Measurements from ENCODE around the gene CHRNA1. TPM values are rescaled to one million over a fixed set of nuclear protein-coding genes. Genes with fewer than 3 reads are reported as not detected.

The CHRNA1 gene
- total RNA-seq, 1 experiment from 2014 or later: not detected

DNA sequence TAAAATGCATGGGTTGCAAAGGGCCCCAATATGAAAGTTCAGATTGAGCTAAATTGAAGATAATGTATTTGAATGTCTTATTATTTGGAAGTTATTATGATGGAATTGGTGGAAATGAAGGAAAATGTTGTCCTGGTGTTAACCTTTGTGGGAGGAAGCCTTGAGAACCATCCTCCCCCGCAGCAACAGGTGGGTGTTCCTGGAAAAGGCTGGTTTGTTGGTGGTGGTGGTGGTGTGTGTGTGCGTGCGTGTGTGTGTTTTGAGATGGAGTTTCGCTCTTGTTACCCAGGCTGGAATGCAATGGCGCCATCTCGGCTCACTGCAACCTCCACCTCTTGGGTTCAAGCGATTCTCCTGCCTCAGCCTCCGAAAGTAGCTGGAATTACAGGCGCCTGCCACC lies 36.2 kb downstream of the CHRNA1 start:
- TF ChIP-seq, protein P1, sequence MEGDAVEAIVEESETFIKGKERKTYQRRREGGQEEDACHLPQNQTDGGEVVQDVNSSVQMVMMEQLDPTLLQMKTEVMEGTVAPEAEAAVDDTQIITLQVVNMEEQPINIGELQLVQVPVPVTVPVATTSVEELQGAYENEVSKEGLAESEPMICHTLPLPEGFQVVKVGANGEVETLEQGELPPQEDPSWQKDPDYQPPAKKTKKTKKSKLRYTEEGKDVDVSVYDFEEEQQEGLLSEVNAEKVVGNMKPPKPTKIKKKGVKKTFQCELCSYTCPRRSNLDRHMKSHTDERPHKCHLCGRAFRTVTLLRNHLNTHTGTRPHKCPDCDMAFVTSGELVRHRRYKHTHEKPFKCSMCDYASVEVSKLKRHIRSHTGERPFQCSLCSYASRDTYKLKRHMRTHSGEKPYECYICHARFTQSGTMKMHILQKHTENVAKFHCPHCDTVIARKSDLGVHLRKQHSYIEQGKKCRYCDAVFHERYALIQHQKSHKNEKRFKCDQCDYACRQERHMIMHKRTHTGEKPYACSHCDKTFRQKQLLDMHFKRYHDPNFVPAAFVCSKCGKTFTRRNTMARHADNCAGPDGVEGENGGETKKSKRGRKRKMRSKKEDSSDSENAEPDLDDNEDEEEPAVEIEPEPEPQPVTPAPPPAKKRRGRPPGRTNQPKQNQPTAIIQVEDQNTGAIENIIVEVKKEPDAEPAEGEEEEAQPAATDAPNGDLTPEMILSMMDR (IDR thresholded peaks at IDR 0.05; ENCODE audit: insufficient read depth in 1 of 2, low read depth in 1 of 2, low read length in 1 of 2, severe bottlenecking in 1 of 2, unreplicated experiment in 1 of 2): no peak
- Mint-ChIP-seq H3K4me1 (ENCODE audit: low read depth, unreplicated experiment) (no peaks in the 10 kb centered on the region), H3K4me3 (ENCODE audit: unreplicated experiment) (no peak overlapping the region), H3K9me3 (ENCODE audit: unreplicated experiment) (no peaks in the 10 kb centered on the region), H3K36me3 (ENCODE audit: insufficient read depth, unreplicated experiment) (no peaks in the 10 kb centered on the region), H3K27ac (ENCODE audit: unreplicated experiment) (no peak overlapping the region), H3K27me3 (ENCODE audit: insufficient read depth, unreplicated experiment) (peaks cover 3% of the 10 kb centered on the region)
- no peak for DNase-seq
- POLR2A ChIA-PET: interaction anchor here (0.6 kb wide), 1 partner anchor 484 kb away, joined by 3 read pairs; no protein-coding TSS in a partner anchor
- H3K36me3 ChIP-seq (ENCODE audit: control insufficient read depth, insufficient read depth, low read length): no peaks in the 10 kb centered on the region
- intact Hi-C loops (cut with micrococcal nuclease; ENCODE audit: unreplicated experiment): no loop called here
- BruUV-seq (replicated peaks): no TSS peak
- CTCF ChIA-PET: no interaction called here
- H3K4me3 ChIP-seq (ENCODE audit: low read depth, low read length): no peak overlapping the region
- H3K4me1 ChIP-seq: no peaks in the 10 kb centered on the region
- no peaks in the 10 kb centered on the region for H3K27me3 ChIP-seq (replicated peaks; ENCODE audit: control insufficient read depth, insufficient read depth, low read length)
- H3K9me3 ChIP-seq: no peaks in the 10 kb centered on the region

DNA sequence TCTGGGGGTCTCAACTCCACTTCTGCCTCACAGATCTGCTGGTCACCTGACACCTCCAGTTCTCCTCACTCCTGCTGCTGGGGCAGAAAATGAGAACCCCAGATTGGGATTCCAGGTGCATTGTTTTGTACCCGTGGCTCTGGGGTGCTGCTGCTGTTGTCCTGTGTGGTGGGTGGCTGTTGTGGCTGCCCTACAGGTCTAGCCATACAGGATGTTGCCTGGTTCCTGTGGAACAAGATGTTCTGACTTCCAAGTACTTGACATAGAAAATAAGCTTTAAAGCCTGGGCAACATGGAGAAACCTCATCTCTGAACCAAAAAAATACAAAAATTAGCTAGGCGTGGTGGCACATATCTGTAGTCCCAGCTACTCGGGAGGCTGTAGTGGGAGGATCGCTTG lies 38.1 kb downstream of the CHRNA1 start:
- Mint-ChIP-seq H3K9me3 (ENCODE audit: unreplicated experiment) (no peaks in the 10 kb centered on the region), H3K36me3 (ENCODE audit: insufficient read depth, unreplicated experiment) (no peaks in the 10 kb centered on the region), H3K27ac (ENCODE audit: unreplicated experiment) (no peak overlapping the region), H3K4me1 (ENCODE audit: low read depth, unreplicated experiment) (no peaks in the 10 kb centered on the region), H3K27me3 (ENCODE audit: insufficient read depth, unreplicated experiment) (peaks cover 3% of the 10 kb centered on the region), H3K4me3 (ENCODE audit: unreplicated experiment) (no peak overlapping the region)
- no peak for DNase-seq
- Histone ChIP-seq H3K4me3 (ENCODE audit: low read depth, low read length) (no peak overlapping the region), H3K4me1 (no peaks in the 10 kb centered on the region), H3K27me3 (replicated peaks; ENCODE audit: control insufficient read depth, insufficient read depth, low read length) (no peaks in the 10 kb centered on the region), H3K9me3 (no peaks in the 10 kb centered on the region), H3K36me3 (ENCODE audit: control insufficient read depth, insufficient read depth, low read length) (no peaks in the 10 kb centered on the region)
- ChIA-PET POLR2A (no interaction called here), CTCF (interaction anchor here (0.9 kb wide), 1 partner anchor 23 kb away, joined by 3 read pairs; no protein-coding TSS in a partner anchor)
- intact Hi-C loops (cut with micrococcal nuclease; ENCODE audit: unreplicated experiment): no loop called here
- no TSS peak for BruUV-seq (replicated peaks)
- TF ChIP-seq, protein P1 (IDR thresholded peaks at IDR 0.05; ENCODE audit: insufficient read depth in 1 of 2, low read depth in 1 of 2, low read length in 1 of 2, severe bottlenecking in 1 of 2, unreplicated experiment in 1 of 2): no peak

DNA sequence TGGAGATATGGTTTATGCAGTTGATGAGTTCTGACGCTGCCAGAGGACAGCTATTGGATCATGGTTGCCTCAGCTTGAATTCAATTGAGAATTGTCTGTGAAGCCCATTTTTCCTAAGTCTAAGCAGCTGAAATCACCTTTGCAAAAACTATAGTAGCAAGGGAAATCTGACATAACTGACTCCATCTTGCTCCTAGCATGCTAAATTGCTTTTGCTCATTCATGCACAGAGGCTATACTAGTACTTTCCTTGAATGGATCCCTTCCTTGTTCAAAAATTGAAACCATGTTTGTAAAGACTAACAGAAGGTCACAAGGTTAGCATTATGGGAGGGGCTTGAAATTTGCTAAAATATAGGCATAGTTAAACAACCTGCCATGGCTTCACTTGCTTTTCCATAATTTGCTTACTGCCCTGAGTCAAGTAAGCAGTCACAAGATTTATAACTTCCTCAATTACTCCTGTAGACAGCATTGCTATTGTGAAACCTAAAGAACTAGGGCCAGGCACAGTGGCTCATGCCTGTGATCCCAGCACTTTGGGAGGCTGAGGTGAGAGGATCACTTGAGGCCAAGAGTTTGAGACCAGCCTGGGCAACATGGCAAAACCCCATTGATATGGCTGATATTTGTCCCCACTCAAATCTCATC lies 41.2 kb downstream of the CHRNA1 start:
- peaks cover 2% of the 10 kb centered on the region for H3K27me3 Mint-ChIP-seq (ENCODE audit: insufficient read depth, unreplicated experiment)
- intact Hi-C loops (cut with micrococcal nuclease; ENCODE audit: unreplicated experiment): no loop called here
- H3K36me3 ChIP-seq (ENCODE audit: control insufficient read depth, insufficient read depth, low read length): no peaks in the 10 kb centered on the region
- H3K4me1 Mint-ChIP-seq (ENCODE audit: low read depth, unreplicated experiment): no peaks in the 10 kb centered on the region
- H3K9me3 Mint-ChIP-seq (ENCODE audit: unreplicated experiment): no peaks in the 10 kb centered on the region
- H3K4me3 ChIP-seq (ENCODE audit: low read depth, low read length): no peak overlapping the region
- no peak overlapping the region for H3K27ac Mint-ChIP-seq (ENCODE audit: unreplicated experiment)
- no peak for DNase-seq
- TF ChIP-seq, protein P1 (IDR thresholded peaks at IDR 0.05; ENCODE audit: insufficient read depth in 1 of 2, low read depth in 1 of 2, low read length in 1 of 2, severe bottlenecking in 1 of 2, unreplicated experiment in 1 of 2): no peak
- ChIA-PET CTCF (no interaction called here), POLR2A (no interaction called here)
- H3K4me3 Mint-ChIP-seq (ENCODE audit: unreplicated experiment): no peak overlapping the region
- H3K9me3 ChIP-seq: no peaks in the 10 kb centered on the region
- H3K4me1 ChIP-seq: no peaks in the 10 kb centered on the region
- BruUV-seq (replicated peaks): no TSS peak
- no peaks in the 10 kb centered on the region for H3K36me3 Mint-ChIP-seq (ENCODE audit: insufficient read depth, unreplicated experiment)
- H3K27me3 ChIP-seq (replicated peaks; ENCODE audit: control insufficient read depth, insufficient read depth, low read length): no peaks in the 10 kb centered on the region
